Measurements from ENCODE around the gene TOGARAM2. TPM values are rescaled to one million over a fixed set of nuclear protein-coding genes. Genes with fewer than 3 reads are reported as not detected.

Gene TOGARAM2
- total and polyA plus RNA-seq, 2 of the 8 experiments (the other 6 are each of a cell fraction or from before 2014, with no cell fraction given): 0.42 to 1.4 TPM

- no peak for FAIRE-seq
- Histone ChIP-seq H3K4me2 (ENCODE audit: insufficient read depth in 1 of 2, low read depth in 2 of 2, low read length in 2 of 2) (no peak overlapping the region), H3K79me1 (ENCODE audit: low read depth, low read length) (no peaks in the 10 kb centered on the region), H4K20me1 (replicated peaks in 1 of 2; ENCODE audit: control insufficient read depth in 1 of 2, insufficient read depth in 2 of 2, low read length in 2 of 2) (no peaks in the 10 kb centered on the region), H2BK15ac (ENCODE audit: low read length) (no peak overlapping the region; the same call in 1 of the 2 replicates), H3K36me3 (ENCODE audit: control insufficient read depth in 2 of 4, insufficient read depth in 4 of 4, low read length in 3 of 4) (no peaks in the 10 kb centered on the region), H3K56ac (replicated peaks; ENCODE audit: insufficient read length, low read depth, low read length) (no peak overlapping the region), H3K4ac (replicated peaks; ENCODE audit: insufficient read length, low read depth, low read length) (no peak overlapping the region), H3K14ac (ENCODE audit: insufficient read length) (no peak overlapping the region), H2BK120ac (replicated peaks; ENCODE audit: low read depth, low read length) (no peak overlapping the region), H3K23ac (ENCODE audit: insufficient read length) (no peak overlapping the region), H4K8ac (ENCODE audit: extremely low read depth, insufficient read depth, low read length) (no peak overlapping the region), H2BK5ac (ENCODE audit: low read depth, low read length) (no peak overlapping the region), H3K9ac (replicated peaks in 1 of 4; ENCODE audit: extremely low read depth in 1 of 4, low read depth in 3 of 4, low read length in 3 of 4) (no peak overlapping the region), H3K4me1 (replicated peaks in 1 of 4; ENCODE audit: control insufficient read depth in 3 of 4, insufficient read depth in 4 of 4, low read length in 3 of 4) (no peaks in the 10 kb centered on the region), H3K27me3 (replicated peaks in 1 of 4; ENCODE audit: control insufficient read depth in 3 of 4, extremely low read depth in 1 of 4, insufficient read depth in 3 of 4, low read length in 3 of 4) (no peaks in the 10 kb centered on the region), H2BK20ac (ENCODE audit: low read length) (no peak overlapping the region), H3K18ac (ENCODE audit: extremely low read depth, low read length) (no peak overlapping the region), H4K5ac (ENCODE audit: insufficient read length, low read depth, low read length) (no peak overlapping the region), H3K79me2 (ENCODE audit: control insufficient read depth in 1 of 2, insufficient read depth in 2 of 2, low read length in 2 of 2) (no peaks in the 10 kb centered on the region), H2BK12ac (ENCODE audit: low read depth, low read length) (no peak overlapping the region), H4K91ac (replicated peaks; ENCODE audit: insufficient read length, low read length) (no peak overlapping the region), H3K27ac (ENCODE audit: low read depth, low read length) (no peak overlapping the region), H2AK5ac (ENCODE audit: low read depth, low read length) (no peak overlapping the region), H3K23me2 (ENCODE audit: low read depth, low read length) (no peaks in the 10 kb centered on the region), H3K4me3 (ENCODE audit: extremely low read depth in 1 of 4, insufficient read depth in 2 of 4, low read depth in 3 of 4, low read length in 4 of 4) (no peak overlapping the region), H2AFZ (ENCODE audit: low read length) (no peak overlapping the region), H3K9me3 (ENCODE audit: insufficient read depth in 2 of 2, low read depth in 1 of 2, low read length in 1 of 2) (no peaks in the 10 kb centered on the region)
- CTCF ChIA-PET (ENCODE audit: partially characterized antibody): interaction anchor here (0.7 to 1.6 kb wide), 7 partner anchors 10 to 243 kb away, joined by 3 to 4 read pairs (median 3); no protein-coding TSS in a partner anchor
- no peak for DNase-seq (ENCODE audit: low read depth in 1 of 2, low spot score in 2 of 2)
- TF ChIP-seq POLR2AphosphoS5 (IDR thresholded peaks at IDR 0.05; ENCODE audit: low read depth, low read length) (no peak), TAF7 (optimal IDR thresholded peaks at IDR 0.05; ENCODE audit: borderline replicate concordance, low read depth, low read length) (no peak), ASH2L (IDR thresholded peaks at IDR 0.05; ENCODE audit: low read length) (no peak)
- 71% methylated on average over 6 of the region's 6 CpGs; no CpG with 5 or more reads in 1 of the 2 experiments for WGBS, 2 experiments (ENCODE audit: extremely low coverage in 1 of 2, insufficient coverage in 1 of 2, insufficient read length in 1 of 2, insufficient replicate concordance in 2 of 2, low coverage in 1 of 2, low lambda C conversion rate in 2 of 2, missing lambda C conversion rate in 1 of 2)
- POLR2A ChIA-PET (ENCODE audit: partially characterized antibody): no interaction called here
Observed at GRCh38 chr2:28995765-28996750, 15.0 kb downstream of the TOGARAM2 start.

Data from H1 (cell line).